NCI-H460 (cell line): ENCODE data around the gene UQCRC2. TPM values are rescaled to one million over a fixed set of nuclear protein-coding genes. Genes with fewer than 3 reads are reported as not detected.
"Not testable (repeated sequence)": the region's sequence is repeated elsewhere in the genome, so short reads cannot be mapped to it uniquely, and the experiment has no call there.

ENCODE experiments used
- DNase-seq: peaks from one replicate; pipeline ENCODE4 v3.0.0-alpha.2; 2016; ENCODE audit warnings: low read depth; ENCODE audit errors: extremely low read depth
- polyA plus RNA-seq: library from polyadenylated mRNA; depleted of rRNA; stranded (reverse); fragments of >200 nt; gene quantifications from 2 replicates; pipeline ENCODE4 v1.2.3, GENCODE V29; 2014; cell fraction: nucleus; rRNA removed
- total RNA-seq: library from RNA; depleted of rRNA; stranded (reverse); fragments of >200 nt; shearing (Covaris generic); gene quantifications from 2 replicates; pipeline ENCODE4 v1.2.3, GENCODE V29; 2014; rRNA removed

UQCRC2 gene
- 218 and 248 TPM in 2 replicates for total RNA-seq
- polyA plus RNA-seq: 250 and 255 TPM in 2 replicates

- DNase-seq: peak; percentile 92
Observed at GRCh38 chr16:21952793-21953540, at the start of gene UQCRC2. UQCRC2 (plus strand) TSS chr16:21953361; CDS start chr16:21953424, 63 bp downstream.

GRCh38 chr16:21932650-21933049 lies 20.5 kb upstream of the UQCRC2 start:
- not testable (repeated sequence) for DNase-seq

GRCh38 chr16:21933316-21933715 lies 19.8 kb upstream of the UQCRC2 start:
- DNase-seq: not testable (repeated sequence)

GRCh38 chr16:21933790-21934189 lies 19.4 kb upstream of the UQCRC2 start:
- DNase-seq: not testable (repeated sequence)

- DNase-seq: not testable (repeated sequence)
Observed at GRCh38 chr16:21936216-21936615, 16.9 kb upstream of the UQCRC2 start.

- DNase-seq: no peak
Observed at GRCh38 chr16:21937336-21937829, 15.8 kb upstream of the UQCRC2 start.

- no peak for DNase-seq
Observed at GRCh38 chr16:21940570-21940969, 12.6 kb upstream of the UQCRC2 start.

GRCh38 chr16:21943571-21943970 lies 9.6 kb upstream of the UQCRC2 start:
- no peak for DNase-seq

- DNase-seq: no peak
Observed at GRCh38 chr16:21946889-21947635, 6.1 kb upstream of the UQCRC2 start.

GRCh38 chr16:21949713-21950260 lies 3.4 kb upstream of the UQCRC2 start:
- no peak for DNase-seq

GRCh38 chr16:21950782-21951521 lies 2.2 kb upstream of the UQCRC2 start:
- peak; percentile 40 for DNase-seq

GRCh38 chr16:21952040-21952792 lies 945 bp upstream of the UQCRC2 start:
- DNase-seq: peak; percentile 52

GRCh38 chr16:21953541-21953902 lies 361 bp downstream of the UQCRC2 start:
- no peak for DNase-seq

GRCh38 chr16:21957714-21958346 lies 4.7 kb downstream of the UQCRC2 start:
- no peak for DNase-seq

GRCh38 chr16:21959050-21959449 lies 5.9 kb downstream of the UQCRC2 start:
- DNase-seq: no peak

- DNase-seq: no peak
Observed at GRCh38 chr16:21962475-21962874, 9.3 kb downstream of the UQCRC2 start.

- no peak for DNase-seq
Observed at GRCh38 chr16:21963887-21964286, 10.7 kb downstream of the UQCRC2 start.

GRCh38 chr16:21964353-21964752 lies 11.2 kb downstream of the UQCRC2 start:
- no peak for DNase-seq

- DNase-seq: no peak
Observed at GRCh38 chr16:21971856-21972255, 18.7 kb downstream of the UQCRC2 start.
